Vagina (tissue), 2 donors: Measurements from ENCODE around the gene RAB8B. TPM values are rescaled to one million over a fixed set of nuclear protein-coding genes. Genes with fewer than 3 reads are reported as not detected.
A peak's percentile ranks its signal among the peaks of the same experiment; 100 is the strongest.

Experiments used
- DNase-seq, 2 donors: peaks; one replicate each; pipeline ENCODE4 v3.0.0-alpha.2; 2017; ENCODE audit errors: extremely low spot score in 2 of 2
- H3K27ac ChIP-seq: fragments of 200-600 bp; sonication (generic); one replicate; pipeline ENCODE4 v1.5.1; 2019
- H3K27me3 ChIP-seq: fragments of 200-600 bp; sonication (generic); one replicate; pipeline ENCODE4 v1.5.1; 2019
- H3K36me3 ChIP-seq, 2 donors: fragments of 200-600 bp; sonication (generic); one replicate each; pipeline ENCODE4 v1.5.1; 2017 to 2019
- H3K4me1 ChIP-seq: fragments of 200-600 bp; sonication (generic); one replicate; pipeline ENCODE4 v1.5.1; 2019
- H3K4me3 ChIP-seq, 2 donors: fragments of 200-600 bp; sonication (generic); 1 replicate in 1 of 2; 2 replicates in 1 of 2; pipeline ENCODE4 v1.5.1; 2016 to 2019
- H3K9me3 ChIP-seq: fragments of 200-600 bp; sonication (generic); one replicate; pipeline ENCODE4 v1.5.1; 2019
- CTCF ChIP-seq, 3 experiments: fragments of 450-650 bp in 2 of 3; fragments of 200-600 bp in 1 of 3; sonication (generic) in 1 of 3; IDR thresholded peaks; one replicate each; pipeline ENCODE4 v1.5.1; 2017 to 2019; ENCODE audit warnings: antibody characterized with exemption in 3 of 3, mild to moderate bottlenecking in 2 of 3, moderate library complexity in 2 of 3
- POLR2A ChIP-seq, 2 donors: fragments of 450-650 bp; IDR thresholded peaks; one replicate each; pipeline ENCODE4 v1.6.1; 2017; ENCODE audit warnings: antibody characterized with exemption in 2 of 2, mild to moderate bottlenecking in 2 of 2, moderate library complexity in 2 of 2
- POLR2AphosphoS5 ChIP-seq, 2 donors: sonication (generic); formaldehyde crosslinking; IDR thresholded peaks; one replicate each; pipeline ENCODE4 v1.9.0; 2017; ENCODE audit warnings: antibody characterized with exemption in 2 of 2, mild to moderate bottlenecking in 2 of 2, low read depth in 1 of 2; ENCODE audit not compliant: insufficient read depth in 1 of 2
- intact Hi-C: fragments of 100-400 bp; cut with DNase I; formaldehyde crosslinking; loops from one replicate; pipeline ENCODE4 v1.15.1; 2023
- total RNA-seq: library from RNA; depleted of rRNA; stranded (reverse); fragments of >200 nt; gene quantifications from one replicate; pipeline ENCODE4 v1.2.3, GENCODE V29; 2016

The RAB8B gene
- total RNA-seq, 1 donor from 2014 or later, result 29.5 TPM

GRCh38 chr15:63155486-63155885 lies 33.9 kb upstream of the RAB8B start:
- intact Hi-C loops, result no loop called here
- no peak for DNase-seq
- Histone ChIP-seq H3K27me3 (no peaks in the 10 kb centered on the region), H3K27ac (no peak overlapping the region), H3K36me3 (peaks cover 0 to 12% of the 10 kb centered on the region in 2 donors), H3K9me3 (no peaks in the 10 kb centered on the region), H3K4me3 (peak overlapping the region in 1 of 2 donors; percentile 84), H3K4me1 (peaks cover 30% of the 10 kb centered on the region)
- TF ChIP-seq CTCF (IDR thresholded peaks at IDR 0.05), result no peak
- TF ChIP-seq POLR2A (IDR thresholded peaks at IDR 0.05), result no peak
- TF ChIP-seq POLR2AphosphoS5 (IDR thresholded peaks at IDR 0.05; ENCODE audit: insufficient read depth in 1 of 2, low read depth in 1 of 2), result no peak

- intact Hi-C loops, result no loop called here
- no peaks in the 10 kb centered on the region for H3K9me3 ChIP-seq
- no peak for TF ChIP-seq POLR2A (IDR thresholded peaks at IDR 0.05)
- no peak for TF ChIP-seq POLR2AphosphoS5 (IDR thresholded peaks at IDR 0.05; ENCODE audit: insufficient read depth in 1 of 2, low read depth in 1 of 2)
- no peak for TF ChIP-seq CTCF (IDR thresholded peaks at IDR 0.05)
- no peak for DNase-seq
- peak overlapping the region; percentile 84 to 92 for H3K4me3 ChIP-seq
- no peaks in the 10 kb centered on the region for H3K27me3 ChIP-seq
- peaks cover 0 to 8% of the 10 kb centered on the region in 2 donors for H3K36me3 ChIP-seq
- peaks cover 30% of the 10 kb centered on the region for H3K4me1 ChIP-seq
- H3K27ac ChIP-seq, result peak overlapping the region; percentile 97
Observed at GRCh38 chr15:63156086-63156710, 33.2 kb upstream of the RAB8B start.

GRCh38 chr15:63156755-63157117 lies 32.7 kb upstream of the RAB8B start:
- H3K4me3 ChIP-seq, result peak overlapping the region; percentile 84 to 92
- H3K27me3 ChIP-seq, result no peaks in the 10 kb centered on the region
- H3K36me3 ChIP-seq, result peaks cover 0 to 3% of the 10 kb centered on the region in 2 donors
- H3K4me1 ChIP-seq, result peaks cover 30% of the 10 kb centered on the region
- no peaks in the 10 kb centered on the region for H3K9me3 ChIP-seq
- TF ChIP-seq CTCF (IDR thresholded peaks at IDR 0.05) (no peak), POLR2A (IDR thresholded peaks at IDR 0.05) (no peak), POLR2AphosphoS5 (IDR thresholded peaks at IDR 0.05; ENCODE audit: insufficient read depth in 1 of 2, low read depth in 1 of 2) (no peak)
- DNase-seq, result no peak
- intact Hi-C loops, result no loop called here
- peak overlapping the region; percentile 97 for H3K27ac ChIP-seq

- H3K36me3 ChIP-seq, result no peaks in the 10 kb centered on the region
- peaks cover 30% of the 10 kb centered on the region for H3K4me1 ChIP-seq
- H3K27me3 ChIP-seq, result no peaks in the 10 kb centered on the region
- TF ChIP-seq POLR2AphosphoS5 (IDR thresholded peaks at IDR 0.05; ENCODE audit: insufficient read depth in 1 of 2, low read depth in 1 of 2), result peak; percentile 53 to 95
- TF ChIP-seq CTCF (IDR thresholded peaks at IDR 0.05), result no peak
- peak in 1 of 2 donors; percentile 88 for TF ChIP-seq POLR2A (IDR thresholded peaks at IDR 0.05)
- DNase-seq, result peak; percentile 97 to 98
- intact Hi-C loops, result no loop called here
- H3K4me3 ChIP-seq, result peak within 1 kb of the TSS; percentile 84 to 92
- H3K27ac ChIP-seq, result peak within 1 kb of the TSS; percentile 97
- H3K9me3 ChIP-seq, result no peaks in the 10 kb centered on the region
Observed at GRCh38 chr15:63157118-63157843, 32.1 kb upstream of the RAB8B start, which contains the start of gene RPS27L. Gene RPS27L (minus strand): TSS chr15:63157477. CDS start chr15:63157405, 72 bp downstream.
